Stomach (tissue), 9 donors: ENCODE results near the gene SNX21. TPM values are rescaled to one million over a fixed set of nuclear protein-coding genes. Genes with fewer than 3 reads are reported as not detected.

ENCODE experiments used
- DNase-seq, 2 donors: peaks; one replicate each; pipeline versions ENCODE4 v3.0.0 to v3.0.0-alpha.2; 2013 to 2019
- H3K27ac ChIP-seq, 5 donors: fragments of 200-600 bp in 4 of 5; sonication (generic) in 4 of 5; one replicate each; pipeline ENCODE4 v1.5.1; 2013 to 2019; ENCODE audit warnings: mild to moderate bottlenecking in 1 of 5, moderate library complexity in 1 of 5
- H3K27me3 ChIP-seq, 3 donors: fragments of 200-600 bp; sonication (generic); one replicate each; pipeline ENCODE4 v1.5.1; 2017 to 2019; ENCODE audit warnings: mixed run types in 1 of 3
- H3K36me3 ChIP-seq, 4 donors: fragments of 200-600 bp; sonication (generic); 1 replicate in 3 of 4; 2 replicates in 1 of 4; pipeline ENCODE4 v1.5.1; 2016 to 2019
- H3K4me1 ChIP-seq, 4 donors: fragments of 200-600 bp; sonication (generic); one replicate each; pipeline ENCODE4 v1.5.1; 2016 to 2019
- H3K4me3 ChIP-seq, 4 donors: fragments of 200-600 bp; sonication (generic) in 3 of 4; one replicate each; pipeline ENCODE4 v1.5.1; 2016 to 2019; ENCODE audit warnings: mild to moderate bottlenecking in 1 of 4
- H3K9me3 ChIP-seq, 4 donors: fragments of 200-600 bp; sonication (generic); one replicate each; pipeline ENCODE4 v1.5.1; 2016 to 2019
- CTCF ChIP-seq, 7 experiments: fragments of 450-650 bp in 4 of 7; fragments of 200-600 bp in 3 of 7; sonication (generic) in 3 of 7; IDR thresholded peaks; one replicate each; pipeline ENCODE4 v1.5.1; 2016 to 2019; ENCODE audit warnings: antibody characterized with exemption in 7 of 7, control low read depth in 2 of 7, mild to moderate bottlenecking in 1 of 7
- EP300 ChIP-seq: sonication (generic); formaldehyde crosslinking; IDR thresholded peaks from one replicate; pipeline ENCODE4 v1.6.1; 2017; ENCODE audit warnings: antibody characterized with exemption
- POLR2A ChIP-seq, 4 donors: fragments of 450-650 bp; IDR thresholded peaks; one replicate each; pipeline ENCODE4 v1.6.1; 2016; ENCODE audit warnings: antibody characterized with exemption in 4 of 4, control low read depth in 2 of 4, mild to moderate bottlenecking in 1 of 4, moderate library complexity in 1 of 4
- POLR2AphosphoS5 ChIP-seq, 3 donors: sonication (generic); formaldehyde crosslinking; IDR thresholded peaks; one replicate each; pipeline ENCODE4 v1.6.1; 2016; ENCODE audit warnings: antibody characterized with exemption in 3 of 3
- WGBS, 5 donors: extraction: QIAGEN DNeasy Blood & Tissue Kit in 3 of 5; methylation state at CpG; one replicate each; pipeline versions ENCODE4 v1.1.5 to v1.1.7; 2013 to 2018; 5-methylcytosine and 5-hydroxymethylcytosine counted together
- intact Hi-C: fragments of 100-400 bp; cut with DNase I; formaldehyde crosslinking; loops from one replicate; pipeline ENCODE4 v1.15.1; 2023; ENCODE audit warnings: low total_unique reads
- polyA plus RNA-seq, 3 donors: library from polyadenylated mRNA; stranded (reverse); fragments of 200-250 nt; gene quantifications; one replicate each; pipeline ENCODE4 v1.2.3, GENCODE V29; 2013
- total RNA-seq, 5 donors: library from RNA; depleted of rRNA; stranded (reverse); fragments of >200 nt; gene quantifications; one replicate each; pipeline versions ENCODE4 v1.1.0 to v1.2.3, GENCODE V29; 2014 to 2016
- donor health status: healthy with polysubstance abuse.
- donor health status: Bipolar disorder and iron deficiency.
- donor health status: healthy.

SNX21 gene
- total and polyA plus RNA-seq, 8 donors, result 15.2 to 120 (median 24.4) TPM

GRCh38 chr20:45860560-45861220, 27.1 kb downstream of the SNX21 start:
- TF ChIP-seq POLR2AphosphoS5 (IDR thresholded peaks at IDR 0.05) (no peak), CTCF (IDR thresholded peaks at IDR 0.05) (no peak), POLR2A (IDR thresholded peaks at IDR 0.05) (no peak)
- WGBS, 5 donors, result 52 to 70% (median 64%) methylated on average over 7 of the region's 7 CpGs
- H3K4me3 ChIP-seq, result no peak overlapping the region
- intact Hi-C loops, result no loop called here
- no peaks in the 10 kb centered on the region for H3K36me3 ChIP-seq
- no peaks in the 10 kb centered on the region for H3K9me3 ChIP-seq
- H3K4me1 ChIP-seq, result peaks cover 17 to 40% (median 30%) of the 10 kb centered on the region in 4 donors
- H3K27me3 ChIP-seq, result no peaks in the 10 kb centered on the region
- peak overlapping the region in 2 of 5 donors; percentile 30 to 38 for H3K27ac ChIP-seq
- no peak for DNase-seq

GRCh38 chr20:45861221-45862075, 27.8 kb downstream of the SNX21 start:
- intact Hi-C loops, result no loop called here
- Histone ChIP-seq H3K4me1 (peaks cover 9 to 33% (median 23%) of the 10 kb centered on the region in 4 donors), H3K4me3 (no peak overlapping the region), H3K27ac (peak overlapping the region in 2 of 5 donors; percentile 30 to 38), H3K27me3 (no peaks in the 10 kb centered on the region), H3K9me3 (no peaks in the 10 kb centered on the region), H3K36me3 (no peaks in the 10 kb centered on the region)
- WGBS, 5 donors, result 66 to 78% (median 74%) methylated on average over 7 of the region's 7 CpGs
- TF ChIP-seq EP300, result no peak
- peak in 1 of 3 donors; percentile 12 for TF ChIP-seq POLR2AphosphoS5 (IDR thresholded peaks at IDR 0.05)
- TF ChIP-seq CTCF (IDR thresholded peaks at IDR 0.05), result no peak
- DNase-seq, result peak; percentile 40 to 41

GRCh38 chr20:45863543-45864470, 30.2 kb downstream of the SNX21 start:
- H3K4me1 ChIP-seq, result peaks cover 7 to 24% (median 7%) of the 10 kb centered on the region in 4 donors
- H3K36me3 ChIP-seq, result no peaks in the 10 kb centered on the region
- DNase-seq, result no peak
- 81 to 92% (median 88%) methylated on average over 7 of the region's 7 CpGs for WGBS, 5 donors
- H3K27me3 ChIP-seq, result no peaks in the 10 kb centered on the region
- H3K4me3 ChIP-seq, result no peak overlapping the region
- H3K27ac ChIP-seq, result no peak overlapping the region
- H3K9me3 ChIP-seq, result no peaks in the 10 kb centered on the region
- no peak for TF ChIP-seq POLR2A (IDR thresholded peaks at IDR 0.05)
- intact Hi-C loops, result no loop called here

GRCh38 chr20:45866454-45866853, 32.9 kb downstream of the SNX21 start:
- H3K4me1 ChIP-seq, result peaks cover under 1 to 8% (median 5%) of the 10 kb centered on the region in 4 donors
- WGBS, 5 donors, result 92 to 98% (median 96%) methylated on average over 5 of the region's 5 CpGs
- H3K9me3 ChIP-seq, result no peaks in the 10 kb centered on the region
- H3K36me3 ChIP-seq, result no peaks in the 10 kb centered on the region
- H3K27me3 ChIP-seq, result no peaks in the 10 kb centered on the region
- TF ChIP-seq EP300 (no peak), CTCF (IDR thresholded peaks at IDR 0.05) (no peak), POLR2A (IDR thresholded peaks at IDR 0.05) (no peak), POLR2AphosphoS5 (IDR thresholded peaks at IDR 0.05) (no peak)
- no peak for DNase-seq
- H3K27ac ChIP-seq, result no peak overlapping the region
- intact Hi-C loops, result no loop called here
- no peak overlapping the region for H3K4me3 ChIP-seq
